GM19351 (cell line): Measurements from ENCODE around the gene PHACTR1.

Experiments used
- ATAC-seq: cut with Tn5 transposase; IDR thresholded peaks from one replicate; pipeline ENCODE4 v1.9.1; 2021; ENCODE audit warnings: mild to moderate bottlenecking, moderate library complexity; ENCODE audit not compliant: unreplicated experiment

Gene PHACTR1

DNA sequence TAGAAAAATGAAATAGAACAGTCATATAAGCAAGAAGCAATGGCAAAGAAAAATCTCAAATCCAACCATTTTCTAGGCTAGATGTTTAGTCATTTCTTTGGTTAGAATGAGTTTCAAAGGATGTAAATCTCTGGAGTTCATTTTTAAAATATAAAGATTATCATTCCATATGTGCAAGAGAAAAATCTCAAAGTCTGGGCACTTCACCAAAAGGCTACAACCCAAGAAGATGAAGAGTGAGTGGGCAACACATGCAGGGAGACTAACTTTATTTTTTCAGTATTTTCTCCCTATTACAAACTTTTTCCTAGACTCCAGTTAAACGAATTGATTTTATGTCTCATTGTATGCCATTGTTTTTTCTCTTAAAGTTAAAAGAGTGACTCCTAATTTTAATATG, 83.6 kb downstream of the PHACTR1 start:
- ATAC-seq, result no peak

DNA sequence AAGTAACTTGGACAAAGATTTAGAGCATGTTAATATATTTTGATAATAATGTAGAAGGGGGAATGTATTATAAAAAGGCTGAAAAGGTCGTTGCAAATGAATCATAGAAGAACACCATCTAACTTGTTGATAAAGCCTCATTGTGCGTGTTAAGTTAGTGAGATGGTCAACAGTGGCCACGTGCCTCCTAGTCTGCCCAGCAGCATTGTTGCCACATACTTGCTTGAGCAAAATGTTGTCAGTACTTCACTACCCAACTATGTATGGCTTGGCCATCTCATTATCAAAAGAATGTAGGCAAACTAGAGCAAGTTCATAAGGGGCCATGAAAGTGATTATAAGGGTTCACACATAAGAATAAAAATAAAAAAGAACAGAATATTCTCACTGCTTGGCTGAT, 84.6 kb downstream of the PHACTR1 start:
- ATAC-seq, result no peak

DNA sequence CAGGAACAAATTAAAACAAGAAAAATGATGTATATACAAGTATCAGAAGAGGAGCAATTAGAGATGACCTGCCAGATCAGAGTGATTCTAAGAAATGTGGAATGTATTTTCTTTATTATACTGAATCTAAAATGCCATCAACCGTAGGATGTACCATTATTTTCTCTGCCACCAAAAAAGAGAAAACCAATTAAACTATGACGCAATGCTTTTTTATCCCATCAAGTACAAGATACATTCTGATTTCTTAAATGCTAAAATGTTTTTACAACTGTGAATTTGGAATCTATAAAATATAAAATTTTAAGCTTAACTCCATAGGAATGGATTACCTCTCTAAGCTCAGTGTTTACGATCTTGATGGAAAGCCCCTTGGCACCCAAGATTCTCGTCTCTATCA, 85.9 kb downstream of the PHACTR1 start:
- no peak for ATAC-seq

DNA sequence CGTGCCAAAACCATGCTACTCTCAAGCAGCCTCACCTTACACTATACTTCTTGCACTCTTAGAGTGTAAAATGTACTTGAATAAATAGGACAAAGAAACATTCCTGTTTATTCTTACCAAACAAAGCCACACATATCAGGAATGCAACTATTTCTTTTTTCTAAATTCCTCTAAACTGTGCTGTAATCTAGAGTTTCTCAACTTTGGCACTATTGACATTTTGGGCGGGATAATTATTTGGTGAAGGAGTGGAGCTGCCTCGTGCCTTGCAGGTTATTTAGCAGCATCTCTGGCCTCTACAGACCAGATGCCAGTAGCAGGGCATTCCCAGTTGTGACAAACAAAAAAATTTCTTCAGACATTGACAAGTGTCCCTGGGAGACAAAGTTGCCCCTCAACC, 86.9 kb downstream of the PHACTR1 start:
- ATAC-seq, result no peak

DNA sequence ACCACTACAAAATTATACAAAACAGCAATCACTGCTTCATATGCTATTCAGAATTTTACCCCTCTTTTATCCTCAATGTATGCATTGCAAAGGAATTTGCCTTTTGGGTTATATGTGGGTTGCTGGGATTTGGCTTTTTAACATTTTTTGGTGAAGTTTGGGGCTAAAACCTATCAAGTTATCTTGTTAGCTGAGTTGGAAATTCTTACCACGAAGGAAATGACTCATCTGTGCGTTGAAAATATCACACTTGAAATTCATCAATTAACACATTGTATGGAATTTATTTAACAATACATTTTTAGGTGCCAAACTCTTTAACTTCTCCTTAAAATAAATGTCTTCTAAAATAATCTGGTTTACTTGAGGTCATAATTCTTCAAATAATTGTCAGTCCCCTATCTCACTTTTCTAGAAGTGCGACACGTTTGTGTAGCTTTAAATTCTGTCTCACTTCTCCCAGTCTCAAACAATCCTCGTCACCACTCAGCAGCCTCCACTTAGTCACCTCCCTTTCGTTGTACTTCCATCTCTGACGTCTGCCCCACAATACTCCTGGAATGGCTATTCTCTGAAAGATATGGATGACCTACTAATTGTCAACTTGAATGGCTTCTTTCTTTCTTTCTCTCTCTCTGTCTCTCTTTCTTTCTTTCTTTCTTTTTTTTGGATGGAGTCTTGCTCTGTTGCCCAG, 88.5 kb downstream of the PHACTR1 start:
- ATAC-seq, result no peak

DNA sequence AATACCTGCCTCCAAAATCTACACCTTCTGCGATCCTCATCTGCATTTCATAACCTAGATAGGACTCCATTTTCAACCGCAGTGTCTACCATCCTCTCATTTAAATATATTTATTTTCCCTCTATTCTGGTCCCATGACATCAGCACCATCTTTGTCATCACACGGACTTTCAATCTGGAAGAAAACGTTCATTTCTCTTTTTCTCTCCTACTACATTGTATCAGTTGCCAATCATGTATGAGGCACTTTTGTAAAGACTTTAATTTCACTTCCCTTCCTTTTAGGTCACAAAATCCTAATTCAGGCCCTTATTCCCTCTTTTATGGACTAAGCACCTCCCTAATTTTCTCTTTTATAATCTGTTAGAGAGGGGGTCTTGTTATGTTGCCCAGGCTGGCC, 89.6 kb downstream of the PHACTR1 start:
- ATAC-seq, result no peak

DNA sequence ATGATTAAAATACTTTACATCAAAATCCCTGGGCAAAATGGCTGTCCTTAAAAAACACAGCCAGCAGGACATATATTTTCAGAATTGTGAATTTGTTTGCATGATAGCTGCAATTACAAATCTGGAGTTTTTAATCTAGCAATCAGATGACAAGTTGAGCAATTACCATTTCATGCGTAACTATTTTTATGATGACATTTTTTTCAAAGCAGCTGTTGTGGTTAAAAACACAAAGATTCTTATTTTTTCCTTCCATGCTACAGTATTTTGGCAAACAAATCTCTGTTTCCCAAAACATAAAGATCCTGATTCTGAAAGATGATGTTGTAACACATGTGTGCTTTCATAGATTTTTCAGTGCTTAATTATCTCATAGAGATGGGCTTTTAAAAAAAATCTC, 90.2 kb downstream of the PHACTR1 start:
- ATAC-seq, result no peak

DNA sequence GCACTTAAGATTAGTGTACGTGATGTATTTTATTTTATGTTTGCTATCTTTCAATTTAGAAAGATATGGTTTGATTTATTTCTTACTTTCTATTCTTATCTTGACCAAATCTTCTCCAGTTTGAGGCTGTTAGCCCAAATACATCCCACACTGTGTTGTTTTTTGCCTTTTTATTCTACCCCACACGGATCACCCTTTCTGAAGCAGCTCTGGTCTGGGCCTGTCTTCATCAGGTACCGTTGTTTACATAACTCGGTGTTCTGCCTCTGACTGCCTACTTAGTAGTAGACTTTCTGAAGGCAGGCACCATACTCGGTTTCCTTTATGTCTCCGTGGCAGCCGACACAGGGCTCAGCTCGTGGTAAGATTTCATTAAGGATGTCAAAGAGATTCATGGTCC, 95.0 kb downstream of the PHACTR1 start:
- ATAC-seq, result no peak

DNA sequence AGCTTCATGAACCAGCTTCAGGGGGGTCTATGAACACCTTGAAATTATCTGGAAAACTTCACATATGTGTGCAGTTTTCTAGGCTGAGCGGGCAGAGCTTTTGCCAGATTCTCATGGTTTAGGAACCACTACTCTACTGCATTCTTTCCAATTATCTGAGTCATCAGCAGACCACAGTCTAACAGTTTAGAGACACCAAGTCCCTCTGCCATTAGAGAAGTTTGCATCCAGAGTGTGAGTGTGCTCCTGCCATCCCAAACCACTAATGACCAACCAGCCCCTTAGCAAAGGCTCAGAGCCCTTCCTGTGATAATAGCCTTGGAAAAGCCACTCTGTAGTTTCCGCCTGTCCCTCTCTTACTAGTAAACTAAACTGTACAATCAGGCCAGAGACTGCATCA, 96.8 kb downstream of the PHACTR1 start:
- ATAC-seq, result no peak

DNA sequence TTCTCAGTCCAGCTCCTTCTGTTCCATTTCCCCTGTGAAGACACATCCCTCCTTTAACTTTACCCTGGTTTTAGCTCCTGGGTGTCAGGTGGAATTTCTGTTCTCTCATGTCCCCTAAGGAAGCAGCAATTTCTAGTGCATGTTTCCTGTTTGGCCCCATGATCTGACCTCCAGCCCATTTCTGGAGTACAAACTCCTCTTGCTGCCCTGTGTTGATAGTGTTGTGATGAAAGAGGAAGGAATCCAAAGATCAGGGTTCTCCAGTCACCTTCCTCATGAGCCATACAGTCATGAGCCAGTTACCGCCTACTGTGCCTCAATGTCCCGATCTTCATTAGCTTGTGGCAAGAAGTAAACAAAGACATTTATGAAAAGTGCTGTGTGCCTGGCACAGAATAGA, 97.4 kb downstream of the PHACTR1 start:
- no peak for ATAC-seq

DNA sequence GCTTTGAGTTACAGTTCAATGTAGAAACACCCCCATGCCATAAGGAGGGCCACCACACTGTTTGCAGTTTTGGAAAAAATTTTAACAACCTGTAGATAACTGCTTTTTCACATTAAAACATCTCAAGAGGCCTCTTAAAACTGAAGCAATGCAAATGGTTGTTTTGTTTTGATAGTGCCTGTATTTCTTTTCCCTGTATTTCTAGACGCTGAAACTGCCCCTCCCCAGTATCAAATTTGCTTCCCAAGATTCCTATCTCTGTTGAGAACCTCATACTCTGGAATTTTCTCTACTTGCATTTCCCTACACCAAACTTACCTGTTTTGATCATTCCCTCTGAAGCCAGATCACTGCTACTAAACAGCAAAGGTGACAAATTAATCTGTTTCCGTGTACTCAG, 98.5 kb downstream of the PHACTR1 start:
- ATAC-seq, result no peak

DNA sequence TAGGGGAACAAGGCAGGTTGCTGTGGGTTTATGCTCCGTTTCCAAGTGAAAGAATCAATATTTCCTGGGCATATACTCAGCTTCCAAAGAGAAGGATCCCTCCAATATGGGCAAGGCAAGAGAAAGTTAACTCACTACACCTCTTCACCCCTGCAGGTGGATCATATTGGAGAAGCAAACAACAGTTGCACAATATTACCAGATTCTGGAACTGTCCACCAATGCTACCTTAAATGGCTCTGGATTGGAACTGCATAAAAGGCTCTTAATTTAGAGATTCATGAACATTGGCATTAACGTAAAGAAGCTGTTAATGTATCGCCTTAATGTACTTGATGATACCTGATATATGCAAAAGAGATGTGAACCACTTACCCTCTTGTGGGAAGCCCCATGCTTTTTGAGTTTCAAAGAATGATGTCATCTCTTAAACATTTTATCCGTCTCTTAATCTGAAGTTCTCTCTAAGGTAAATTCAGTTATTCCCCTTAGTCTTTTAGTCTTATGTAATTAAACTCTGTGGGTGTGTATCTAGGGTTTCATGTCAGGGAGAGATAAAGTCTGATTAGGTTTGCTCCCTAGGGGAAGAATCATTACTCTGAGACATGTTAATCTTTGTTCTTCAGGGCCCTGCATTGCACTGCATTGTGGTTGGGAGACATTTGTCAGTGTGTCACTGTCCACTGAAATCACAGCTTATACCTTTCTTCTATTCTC, 99.5 kb downstream of the PHACTR1 start:
- no peak for ATAC-seq

DNA sequence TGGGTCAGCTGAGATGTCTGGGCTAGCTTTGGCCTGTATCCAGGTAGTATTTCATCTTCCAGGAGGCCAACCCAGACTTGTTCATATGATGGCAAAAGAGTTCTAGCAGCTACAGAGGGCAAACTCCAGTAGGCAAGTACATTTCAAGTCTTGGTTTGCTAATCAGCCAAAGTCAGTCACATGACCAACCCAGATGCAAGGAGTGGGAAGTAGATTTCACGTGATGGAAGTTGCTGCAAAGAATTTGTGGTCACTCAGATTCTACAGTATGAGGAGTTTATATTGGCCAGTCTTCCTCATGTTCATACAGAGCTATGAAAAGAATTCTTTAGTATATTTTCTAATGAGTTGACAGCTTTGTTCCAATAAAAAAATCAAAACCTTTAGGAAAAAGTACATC, 101.8 kb downstream of the PHACTR1 start:
- ATAC-seq, result no peak

DNA sequence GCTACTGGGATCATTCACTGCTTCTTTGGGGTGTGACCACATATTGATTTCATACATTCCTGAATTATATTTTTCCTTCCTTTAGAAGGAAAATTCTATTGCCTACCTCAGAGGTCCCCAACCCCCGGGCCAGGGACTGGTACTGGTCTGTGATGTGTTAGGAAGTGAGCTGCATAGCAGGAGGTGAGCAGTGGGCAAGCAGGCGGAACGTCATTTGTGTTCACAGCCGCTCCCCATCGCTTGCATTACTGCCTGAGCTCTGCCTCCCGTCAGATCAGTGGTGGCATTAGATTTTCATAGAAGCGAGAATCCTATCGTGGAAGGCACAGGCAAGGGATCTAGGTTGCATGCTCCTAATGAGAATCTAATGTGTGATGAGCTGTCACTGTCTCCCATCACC, 107.3 kb downstream of the PHACTR1 start:
- no peak for ATAC-seq

DNA sequence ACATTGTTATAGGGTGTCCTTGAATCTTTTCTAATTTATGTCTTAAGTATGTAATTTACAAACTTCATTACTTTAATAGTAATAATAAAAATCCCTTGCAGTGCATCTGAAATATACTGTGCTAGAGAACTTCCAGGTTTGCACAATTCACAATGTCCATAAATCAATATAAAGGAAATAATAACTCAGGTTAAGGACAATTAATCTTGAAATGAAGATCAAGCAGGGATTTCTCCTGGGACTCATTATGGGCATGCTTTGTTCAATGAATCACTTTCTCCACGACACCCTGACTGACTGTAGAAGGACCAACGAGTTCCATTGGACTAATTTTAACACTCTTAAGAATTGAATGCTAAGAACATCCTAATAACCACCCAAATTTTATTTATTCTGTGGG, 110.0 kb downstream of the PHACTR1 start:
- ATAC-seq, result no peak

DNA sequence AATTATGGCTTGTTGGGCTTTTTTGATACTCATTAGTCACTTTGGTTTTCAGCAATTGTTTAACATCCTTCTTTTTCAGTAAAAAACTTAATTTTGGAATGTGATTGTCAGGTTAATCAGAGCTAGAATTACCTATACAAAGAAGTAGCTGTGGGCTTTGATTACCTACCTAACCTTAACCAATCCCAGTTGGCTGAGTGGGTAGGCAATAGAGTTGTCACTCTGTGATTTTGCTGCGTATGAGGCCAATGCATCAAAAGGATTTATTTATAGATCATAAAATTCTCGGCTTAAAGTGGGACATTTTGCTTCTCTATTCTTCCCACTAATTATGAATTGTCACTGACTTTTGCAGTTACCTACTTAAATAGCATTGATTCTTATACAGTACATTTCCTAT, 111.4 kb downstream of the PHACTR1 start:
- ATAC-seq, result no peak

DNA sequence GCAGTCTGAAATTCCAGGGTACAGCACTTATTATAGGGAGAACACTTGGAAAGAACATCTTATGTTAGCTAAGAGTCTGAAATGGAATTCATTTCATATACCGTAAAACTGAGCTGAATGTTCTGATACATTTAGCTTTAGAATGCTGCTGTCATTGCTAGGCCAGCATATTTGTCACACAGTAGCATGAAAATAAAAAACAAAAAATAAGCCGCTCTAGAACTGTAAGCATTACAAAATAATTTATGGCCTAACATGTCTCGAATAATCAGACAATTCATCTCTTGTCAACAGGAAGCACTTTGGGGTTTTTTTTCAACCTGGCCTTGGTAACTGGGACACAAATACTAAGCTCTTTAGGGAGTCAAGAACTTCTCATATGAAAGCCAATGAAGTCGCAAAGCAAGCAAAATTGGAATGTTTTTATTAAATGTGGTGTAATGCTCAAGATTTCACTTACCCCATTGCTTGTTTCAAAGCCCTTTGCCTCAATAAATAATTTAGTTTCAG, 115.7 kb downstream of the PHACTR1 start:
- no peak for ATAC-seq

DNA sequence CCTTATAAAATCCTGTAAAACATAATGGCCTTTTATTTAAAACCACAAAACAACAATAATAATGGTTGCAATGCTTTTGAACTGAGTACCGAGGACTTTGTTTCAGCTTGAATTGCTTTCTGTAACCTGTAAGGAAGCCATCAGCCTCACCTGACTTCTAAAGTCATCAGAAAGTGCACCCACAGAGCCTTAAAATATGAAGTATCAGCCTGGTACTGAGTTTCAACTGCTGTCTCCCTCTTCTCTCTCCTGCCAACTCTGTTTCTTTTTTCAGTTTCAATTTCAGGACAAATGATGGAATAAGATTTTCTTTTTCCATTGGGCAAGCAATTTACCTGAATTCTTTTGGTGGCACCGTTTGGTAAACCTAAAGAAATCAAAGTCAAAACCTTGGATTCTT, 119.4 kb downstream of the PHACTR1 start:
- no peak for ATAC-seq

DNA sequence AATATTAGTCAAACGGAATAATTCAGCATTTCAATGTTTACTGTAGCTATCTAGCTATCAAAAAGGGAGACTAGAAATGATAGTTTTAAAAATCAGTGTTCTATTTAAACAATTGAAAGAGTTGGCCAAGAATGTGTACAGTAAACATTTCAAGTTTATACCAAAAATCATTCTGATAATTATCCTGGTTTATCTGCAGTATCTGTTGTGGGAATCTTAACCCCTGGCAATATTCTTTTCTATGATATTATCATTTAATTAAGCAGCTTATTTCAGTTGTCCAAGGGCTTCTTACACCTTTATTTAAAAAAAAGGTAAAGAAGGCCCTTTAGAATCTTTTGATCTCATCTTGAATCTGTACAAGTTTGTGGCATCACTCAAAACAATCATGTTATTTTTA, 125.1 kb downstream of the PHACTR1 start:
- no peak for ATAC-seq

DNA sequence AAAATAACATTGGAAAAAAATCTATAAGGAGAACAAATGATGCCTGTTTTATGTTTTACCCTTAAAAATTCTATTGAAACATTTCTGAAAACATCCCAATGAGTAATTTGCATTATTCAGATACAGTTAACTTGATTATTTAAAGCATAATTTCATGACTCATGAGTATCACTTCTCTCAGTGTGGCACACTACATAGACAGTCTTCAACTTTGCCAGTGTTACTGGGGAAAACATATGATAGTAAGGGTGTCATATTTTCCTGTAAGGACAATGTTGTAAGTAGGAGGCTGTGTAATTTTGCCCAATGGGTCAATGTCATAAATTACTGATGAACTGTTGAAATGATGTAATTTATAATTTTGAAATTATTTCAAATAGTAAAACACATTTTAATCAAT, 125.5 kb downstream of the PHACTR1 start:
- ATAC-seq, result no peak

DNA sequence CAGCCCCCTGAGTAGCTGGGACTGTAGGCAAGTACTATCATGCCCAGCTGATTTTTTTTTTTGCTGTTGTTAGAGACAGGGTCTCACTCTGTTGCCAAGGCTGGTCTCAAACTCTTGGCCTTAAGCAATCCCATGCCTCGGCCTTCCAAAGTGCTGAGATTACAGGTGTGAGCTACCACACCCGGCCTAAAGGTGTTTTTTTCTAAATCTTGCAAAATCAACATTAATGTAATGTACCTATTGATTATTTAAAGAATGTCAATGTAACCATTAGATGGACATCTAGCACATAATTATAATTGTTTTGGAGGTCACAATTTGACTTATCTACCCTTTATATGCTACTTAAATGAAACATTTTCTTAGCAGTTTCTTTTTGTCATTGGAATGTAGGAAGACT, 126.1 kb downstream of the PHACTR1 start:
- ATAC-seq, result no peak
